Upper lobe of left lung (tissue), 4 donors: ENCODE results near the gene CCDC88B.

ENCODE experiments used
- EP300 ChIP-seq, 4 donors: sonication (generic); formaldehyde crosslinking; IDR thresholded peaks; one replicate each; pipeline ENCODE4 v1.5.1; 2017; ENCODE audit warnings: antibody characterized with exemption in 4 of 4, control low read depth in 2 of 4
- POLR2A ChIP-seq, 4 donors: fragments of 450-650 bp; IDR thresholded peaks; one replicate each; pipeline ENCODE4 v1.5.1; 2016 to 2017; ENCODE audit warnings: antibody characterized with exemption in 4 of 4, mild to moderate bottlenecking in 2 of 4
- POLR2AphosphoS5 ChIP-seq, 2 donors: sonication (generic); formaldehyde crosslinking; IDR thresholded peaks; one replicate each; pipeline ENCODE4 v1.5.1; 2017; ENCODE audit warnings: antibody characterized with exemption in 2 of 2
- TF ChIP-seq, protein P1 (sequence below), 6 experiments: fragments of 450-650 bp in 4 of 6; fragments of 200-600 bp in 2 of 6; sonication (generic) in 2 of 6; IDR thresholded peaks; one replicate each; pipeline ENCODE4 v1.5.1; 2016 to 2019; ENCODE audit warnings: antibody characterized with exemption in 6 of 6

DNA sequence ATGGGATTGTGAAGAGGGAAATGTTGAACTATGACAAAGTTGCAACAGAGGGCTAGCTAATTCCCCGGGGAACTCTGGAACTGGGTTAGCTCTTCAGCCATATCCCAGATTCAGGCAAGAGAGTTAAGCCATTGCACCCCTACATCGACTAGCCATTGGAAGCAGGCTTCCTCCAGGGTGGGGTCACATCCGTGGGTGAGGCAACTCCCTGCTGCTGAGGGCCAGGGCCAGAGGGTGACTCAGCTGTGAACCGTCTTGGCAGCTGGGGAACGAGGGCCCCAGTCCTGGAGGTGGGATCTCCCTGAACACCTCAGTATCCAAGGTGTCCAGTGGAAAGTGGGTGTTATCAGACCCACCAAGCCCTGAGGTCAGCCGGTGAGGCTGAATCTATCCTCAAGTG is 60.1 kb downstream of the CCDC88B start:
- TF ChIP-seq, protein P1, sequence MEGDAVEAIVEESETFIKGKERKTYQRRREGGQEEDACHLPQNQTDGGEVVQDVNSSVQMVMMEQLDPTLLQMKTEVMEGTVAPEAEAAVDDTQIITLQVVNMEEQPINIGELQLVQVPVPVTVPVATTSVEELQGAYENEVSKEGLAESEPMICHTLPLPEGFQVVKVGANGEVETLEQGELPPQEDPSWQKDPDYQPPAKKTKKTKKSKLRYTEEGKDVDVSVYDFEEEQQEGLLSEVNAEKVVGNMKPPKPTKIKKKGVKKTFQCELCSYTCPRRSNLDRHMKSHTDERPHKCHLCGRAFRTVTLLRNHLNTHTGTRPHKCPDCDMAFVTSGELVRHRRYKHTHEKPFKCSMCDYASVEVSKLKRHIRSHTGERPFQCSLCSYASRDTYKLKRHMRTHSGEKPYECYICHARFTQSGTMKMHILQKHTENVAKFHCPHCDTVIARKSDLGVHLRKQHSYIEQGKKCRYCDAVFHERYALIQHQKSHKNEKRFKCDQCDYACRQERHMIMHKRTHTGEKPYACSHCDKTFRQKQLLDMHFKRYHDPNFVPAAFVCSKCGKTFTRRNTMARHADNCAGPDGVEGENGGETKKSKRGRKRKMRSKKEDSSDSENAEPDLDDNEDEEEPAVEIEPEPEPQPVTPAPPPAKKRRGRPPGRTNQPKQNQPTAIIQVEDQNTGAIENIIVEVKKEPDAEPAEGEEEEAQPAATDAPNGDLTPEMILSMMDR (IDR thresholded peaks at IDR 0.05) = no peak
- TF ChIP-seq POLR2A (IDR thresholded peaks at IDR 0.05) = no peak
- TF ChIP-seq POLR2AphosphoS5 (IDR thresholded peaks at IDR 0.05) = no peak
- TF ChIP-seq EP300 (IDR thresholded peaks at IDR 0.05) = no peak
